ENCODE results near the gene DNAI1. TPM values are rescaled to one million over a fixed set of nuclear protein-coding genes. Genes with fewer than 3 reads are reported as not detected.
A peak's percentile ranks its signal among the peaks of the same experiment; 100 is the strongest.
"Not testable (repeated sequence)": the region's sequence is repeated elsewhere in the genome, so short reads cannot be mapped to it uniquely, and the experiment has no call there.

The DNAI1 gene
- total RNA-seq, 1 donor from 2014 or later = not detected

GRCh38 chr9:34522971-34523797 lies 64.6 kb downstream of the DNAI1 start, which contains the start of gene ENHO:
Gene ENHO (minus strand): TSS chr9:34522990. CDS start chr9:34521695, 1,295 bp downstream.
- H3K4me1 ChIP-seq (ENCODE audit: control insufficient read depth in 3 of 3, insufficient read depth in 3 of 3, low read length in 3 of 3) = peaks cover 3 to 19% (median 8%) of the 10 kb centered on the region in 3 donors
- no peak within 1 kb of the TSS for H3K27ac ChIP-seq (ENCODE audit: low read depth, low read length)
- H3K9ac ChIP-seq (ENCODE audit: low read depth in 1 of 3, low read length in 3 of 3) = peak within 1 kb of the TSS in 2 of 3 donors; percentile 60 to 62
- peak within 1 kb of the TSS; percentile 38 to 60 (median 50) for H3K4me3 ChIP-seq (ENCODE audit: low read length in 3 of 3)
- no peaks in the 10 kb centered on the region for H3K9me3 ChIP-seq (ENCODE audit: control insufficient read depth in 3 of 3, low read length in 3 of 3)
- H3K27me3 ChIP-seq (ENCODE audit: control insufficient read depth in 3 of 3, insufficient read depth in 3 of 3, low read length in 3 of 3) = peaks cover 0 to 4% (median 4%) of the 10 kb centered on the region in 3 donors
- no peaks in the 10 kb centered on the region for H3K36me3 ChIP-seq (ENCODE audit: control insufficient read depth in 3 of 3, insufficient read depth in 3 of 3, low read length in 3 of 3)

- H3K27me3 ChIP-seq (ENCODE audit: control insufficient read depth in 3 of 3, insufficient read depth in 3 of 3, low read length in 3 of 3) = peaks cover 0 to 4% (median 4%) of the 10 kb centered on the region in 3 donors
- no peak overlapping the region for H3K4me3 ChIP-seq (ENCODE audit: low read length in 3 of 3)
- H3K4me1 ChIP-seq (ENCODE audit: control insufficient read depth in 3 of 3, insufficient read depth in 3 of 3, low read length in 3 of 3) = peaks cover 3 to 19% (median 7%) of the 10 kb centered on the region in 3 donors
- H3K9me3 ChIP-seq (ENCODE audit: control insufficient read depth in 3 of 3, low read length in 3 of 3) = no peaks in the 10 kb centered on the region
- H3K36me3 ChIP-seq (ENCODE audit: control insufficient read depth in 3 of 3, insufficient read depth in 3 of 3, low read length in 3 of 3) = no peaks in the 10 kb centered on the region
- no peak overlapping the region for H3K27ac ChIP-seq (ENCODE audit: low read depth, low read length)
- no peak overlapping the region for H3K9ac ChIP-seq (ENCODE audit: low read depth in 1 of 3, low read length in 3 of 3)
These were observed 65.7 kb downstream of the DNAI1 start for GRCh38 chr9:34524349-34524748.

- H3K9me3 ChIP-seq (ENCODE audit: control insufficient read depth in 3 of 3, low read length in 3 of 3) = no peaks in the 10 kb centered on the region
- H3K27me3 ChIP-seq (ENCODE audit: control insufficient read depth in 3 of 3, insufficient read depth in 3 of 3, low read length in 3 of 3) = peaks cover 0 to 4% (median 4%) of the 10 kb centered on the region in 3 donors
- H3K9ac ChIP-seq (ENCODE audit: low read depth in 1 of 3, low read length in 3 of 3) = no peak overlapping the region
- H3K27ac ChIP-seq (ENCODE audit: low read depth, low read length) = no peak overlapping the region
- H3K4me3 ChIP-seq (ENCODE audit: low read length in 3 of 3) = no peak overlapping the region
- no peaks in the 10 kb centered on the region for H3K36me3 ChIP-seq (ENCODE audit: control insufficient read depth in 3 of 3, insufficient read depth in 3 of 3, low read length in 3 of 3)
- H3K4me1 ChIP-seq (ENCODE audit: control insufficient read depth in 3 of 3, insufficient read depth in 3 of 3, low read length in 3 of 3) = peaks cover 3 to 13% (median 7%) of the 10 kb centered on the region in 3 donors
These were observed 67.4 kb downstream of the DNAI1 start for GRCh38 chr9:34526026-34526425.

- peaks cover 0 to 11% (median 6%) of the 10 kb centered on the region in 3 donors for H3K27me3 ChIP-seq (ENCODE audit: control insufficient read depth in 3 of 3, insufficient read depth in 3 of 3, low read length in 3 of 3)
- H3K9ac ChIP-seq (ENCODE audit: low read depth in 1 of 3, low read length in 3 of 3); H3K36me3 ChIP-seq (ENCODE audit: control insufficient read depth in 3 of 3, insufficient read depth in 3 of 3, low read length in 3 of 3); H3K27ac ChIP-seq (ENCODE audit: low read depth, low read length); H3K4me3 ChIP-seq (ENCODE audit: low read length in 3 of 3); H3K9me3 ChIP-seq (ENCODE audit: control insufficient read depth in 3 of 3, low read length in 3 of 3); H3K4me1 ChIP-seq (ENCODE audit: control insufficient read depth in 3 of 3, insufficient read depth in 3 of 3, low read length in 3 of 3): not testable (repeated sequence)
These were observed 73.4 kb downstream of the DNAI1 start for GRCh38 chr9:34532041-34532440.

GRCh38 chr9:34536685-34537084 lies 78.1 kb downstream of the DNAI1 start:
- peaks cover 0 to 11% (median 10%) of the 10 kb centered on the region in 3 donors for H3K27me3 ChIP-seq (ENCODE audit: control insufficient read depth in 3 of 3, insufficient read depth in 3 of 3, low read length in 3 of 3)
- H3K36me3 ChIP-seq (ENCODE audit: control insufficient read depth in 3 of 3, insufficient read depth in 3 of 3, low read length in 3 of 3) = no peaks in the 10 kb centered on the region
- H3K27ac ChIP-seq (ENCODE audit: low read depth, low read length) = no peak overlapping the region
- no peak overlapping the region for H3K9ac ChIP-seq (ENCODE audit: low read depth in 1 of 3, low read length in 3 of 3)
- no peaks in the 10 kb centered on the region for H3K9me3 ChIP-seq (ENCODE audit: control insufficient read depth in 3 of 3, low read length in 3 of 3)
- H3K4me3 ChIP-seq (ENCODE audit: low read length in 3 of 3) = no peak overlapping the region
- H3K4me1 ChIP-seq (ENCODE audit: control insufficient read depth in 3 of 3, insufficient read depth in 3 of 3, low read length in 3 of 3) = no peaks in the 10 kb centered on the region

- Histone ChIP-seq H3K36me3 (ENCODE audit: control insufficient read depth in 3 of 3, insufficient read depth in 3 of 3, low read length in 3 of 3) (no peaks in the 10 kb centered on the region), H3K9ac (ENCODE audit: low read depth in 1 of 3, low read length in 3 of 3) (no peak overlapping the region), H3K4me1 (ENCODE audit: control insufficient read depth in 3 of 3, insufficient read depth in 3 of 3, low read length in 3 of 3) (no peaks in the 10 kb centered on the region), H3K4me3 (ENCODE audit: low read length in 3 of 3) (no peak overlapping the region), H3K27ac (ENCODE audit: low read depth, low read length) (no peak overlapping the region), H3K27me3 (ENCODE audit: control insufficient read depth in 3 of 3, insufficient read depth in 3 of 3, low read length in 3 of 3) (peaks cover 0 to 11% (median 5%) of the 10 kb centered on the region in 3 donors), H3K9me3 (ENCODE audit: control insufficient read depth in 3 of 3, low read length in 3 of 3) (no peaks in the 10 kb centered on the region)
These were observed 82.2 kb downstream of the DNAI1 start for GRCh38 chr9:34540827-34541226.

- no peaks in the 10 kb centered on the region for H3K9me3 ChIP-seq (ENCODE audit: control insufficient read depth in 3 of 3, low read length in 3 of 3)
- H3K36me3 ChIP-seq (ENCODE audit: control insufficient read depth in 3 of 3, insufficient read depth in 3 of 3, low read length in 3 of 3) = no peaks in the 10 kb centered on the region
- H3K4me1 ChIP-seq (ENCODE audit: control insufficient read depth in 3 of 3, insufficient read depth in 3 of 3, low read length in 3 of 3) = no peaks in the 10 kb centered on the region
- peaks cover 0 to 9% (median 5%) of the 10 kb centered on the region in 3 donors for H3K27me3 ChIP-seq (ENCODE audit: control insufficient read depth in 3 of 3, insufficient read depth in 3 of 3, low read length in 3 of 3)
- H3K9ac ChIP-seq (ENCODE audit: low read depth in 1 of 3, low read length in 3 of 3) = no peak overlapping the region
- no peak overlapping the region for H3K27ac ChIP-seq (ENCODE audit: low read depth, low read length)
- H3K4me3 ChIP-seq (ENCODE audit: low read length in 3 of 3) = no peak overlapping the region
These were observed 82.9 kb downstream of the DNAI1 start for GRCh38 chr9:34541540-34541939.

GRCh38 chr9:34544035-34544434 lies 85.4 kb downstream of the DNAI1 start:
- H3K9ac ChIP-seq (ENCODE audit: low read depth in 1 of 3, low read length in 3 of 3) = no peak overlapping the region
- peaks cover 4 to 8% (median 6%) of the 10 kb centered on the region in 3 donors for H3K4me1 ChIP-seq (ENCODE audit: control insufficient read depth in 3 of 3, insufficient read depth in 3 of 3, low read length in 3 of 3)
- no peak overlapping the region for H3K4me3 ChIP-seq (ENCODE audit: low read length in 3 of 3)
- no peaks in the 10 kb centered on the region for H3K36me3 ChIP-seq (ENCODE audit: control insufficient read depth in 3 of 3, insufficient read depth in 3 of 3, low read length in 3 of 3)
- peaks cover 0 to 9% (median 7%) of the 10 kb centered on the region in 3 donors for H3K27me3 ChIP-seq (ENCODE audit: control insufficient read depth in 3 of 3, insufficient read depth in 3 of 3, low read length in 3 of 3)
- no peaks in the 10 kb centered on the region for H3K9me3 ChIP-seq (ENCODE audit: control insufficient read depth in 3 of 3, low read length in 3 of 3)
- no peak overlapping the region for H3K27ac ChIP-seq (ENCODE audit: low read depth, low read length)

GRCh38 chr9:34545497-34545896 lies 86.9 kb downstream of the DNAI1 start:
- Histone ChIP-seq H3K27ac (ENCODE audit: low read depth, low read length) (no peak overlapping the region), H3K9ac (ENCODE audit: low read depth in 1 of 3, low read length in 3 of 3) (no peak overlapping the region), H3K9me3 (ENCODE audit: control insufficient read depth in 3 of 3, low read length in 3 of 3) (no peaks in the 10 kb centered on the region), H3K27me3 (ENCODE audit: control insufficient read depth in 3 of 3, insufficient read depth in 3 of 3, low read length in 3 of 3) (peaks cover 0 to 9% (median 7%) of the 10 kb centered on the region in 3 donors), H3K4me3 (ENCODE audit: low read length in 3 of 3) (no peak overlapping the region), H3K4me1 (ENCODE audit: control insufficient read depth in 3 of 3, insufficient read depth in 3 of 3, low read length in 3 of 3) (peaks cover 4 to 8% (median 6%) of the 10 kb centered on the region in 3 donors), H3K36me3 (ENCODE audit: control insufficient read depth in 3 of 3, insufficient read depth in 3 of 3, low read length in 3 of 3) (no peaks in the 10 kb centered on the region)

GRCh38 chr9:34546102-34546833 lies 87.7 kb downstream of the DNAI1 start:
- H3K9me3 ChIP-seq (ENCODE audit: control insufficient read depth in 3 of 3, low read length in 3 of 3) = no peaks in the 10 kb centered on the region
- H3K4me1 ChIP-seq (ENCODE audit: control insufficient read depth in 3 of 3, insufficient read depth in 3 of 3, low read length in 3 of 3) = peaks cover 4 to 8% (median 6%) of the 10 kb centered on the region in 3 donors
- H3K9ac ChIP-seq (ENCODE audit: low read depth in 1 of 3, low read length in 3 of 3) = no peak overlapping the region
- H3K36me3 ChIP-seq (ENCODE audit: control insufficient read depth in 3 of 3, insufficient read depth in 3 of 3, low read length in 3 of 3) = no peaks in the 10 kb centered on the region
- H3K4me3 ChIP-seq (ENCODE audit: low read length in 3 of 3) = no peak overlapping the region
- peaks cover 0 to 9% (median 7%) of the 10 kb centered on the region in 3 donors for H3K27me3 ChIP-seq (ENCODE audit: control insufficient read depth in 3 of 3, insufficient read depth in 3 of 3, low read length in 3 of 3)
- no peak overlapping the region for H3K27ac ChIP-seq (ENCODE audit: low read depth, low read length)
